Common myeloid progenitor, CD34-positive (primary cell): ENCODE data around the gene XPR1.

ENCODE experiments used
- CTCF ChIA-PET: fragments of 350-600 bp; sonication (Branson Sonifier 250); formaldehyde crosslinking; loops from one replicate; lab custom pipeline; 2021; ENCODE audit warnings: antibody characterized with exemption; lab: Charles Lee
- POLR2A ChIA-PET: fragments of 350-600 bp; sonication (Branson Sonifier 250); formaldehyde crosslinking; loops from one replicate; lab custom pipeline; 2021; ENCODE audit warnings: antibody characterized with exemption; lab: Charles Lee
- DNase-seq, 3 donors: peaks; one replicate each; pipeline versions ENCODE4 v3.0.0 to v3.0.0-alpha.2; 2013
- H3K27ac ChIP-seq, 2 experiments: 1 replicate in 1 of 2; 2 replicates in 1 of 2; pipeline ENCODE4 v1.7.0; 2013; ENCODE audit warnings: inconsistent platforms in 2 of 2, low read length in 2 of 2, mild to moderate bottlenecking in 2 of 2, low read depth in 1 of 2, moderate library complexity in 1 of 2; ENCODE audit not compliant: severe bottlenecking in 2 of 2, insufficient read depth in 1 of 2, poor library complexity in 1 of 2
- H3K27me3 ChIP-seq, 5 experiments: replicated peaks in 2 of 5; 1 replicate in 3 of 5; 2 replicates in 2 of 5; pipeline versions ENCODE4 v1.6.1 to v1.7.0; 2013; ENCODE audit warnings: low read length in 4 of 5, mild to moderate bottlenecking in 2 of 5, moderate library complexity in 2 of 5, inconsistent platforms in 1 of 5; ENCODE audit not compliant: insufficient read depth in 5 of 5, control insufficient read depth in 4 of 5
- H3K36me3 ChIP-seq, 4 experiments: 1 replicate in 2 of 4; 2 replicates in 2 of 4; pipeline versions ENCODE4 v1.6.1 to v1.7.0; 2013; ENCODE audit warnings: low read length in 3 of 4, control low read depth in 1 of 4, mild to moderate bottlenecking in 1 of 4; ENCODE audit not compliant: control insufficient read depth in 4 of 4, insufficient read depth in 4 of 4
- H3K4me1 ChIP-seq, 4 experiments: 1 replicate in 3 of 4; 2 replicates in 1 of 4; pipeline versions ENCODE4 v1.6.1 to v1.7.1; 2013; ENCODE audit warnings: low read length in 3 of 4, mild to moderate bottlenecking in 3 of 4, control low read depth in 1 of 4, inconsistent platforms in 1 of 4, moderate library complexity in 1 of 4; ENCODE audit not compliant: control insufficient read depth in 4 of 4, insufficient read depth in 4 of 4; ENCODE audit errors: control extremely low read depth in 1 of 4
- H3K4me3 ChIP-seq, 7 experiments: 1 replicate in 4 of 7; 2 replicates in 3 of 7; pipeline versions ENCODE4 v1.5.1 to v1.7.0; 2013; ENCODE audit warnings: mild to moderate bottlenecking in 7 of 7, low read length in 6 of 7, moderate library complexity in 6 of 7, inconsistent platforms in 2 of 7, low read depth in 2 of 7, control low read depth in 1 of 7; ENCODE audit not compliant: insufficient read depth in 4 of 7, control insufficient read depth in 1 of 7; ENCODE audit errors: extremely low read depth in 1 of 7
- H3K9me3 ChIP-seq, 5 experiments: 1 replicate in 4 of 5; 2 replicates in 1 of 5; pipeline versions ENCODE4 v1.6.1 to v1.7.1; 2013; ENCODE audit warnings: low read length in 4 of 5, mild to moderate bottlenecking in 2 of 5, inconsistent platforms in 1 of 5, low read depth in 1 of 5, moderate library complexity in 1 of 5; ENCODE audit not compliant: control insufficient read depth in 4 of 5, insufficient read depth in 2 of 5; ENCODE audit errors: control extremely low read depth in 1 of 5
- WGBS: methylation state at CpG from one replicate; pipeline ENCODE4 v1.1.5; 2013; ENCODE audit not compliant: insufficient coverage; 5-methylcytosine and 5-hydroxymethylcytosine counted together

The XPR1 gene

DNA sequence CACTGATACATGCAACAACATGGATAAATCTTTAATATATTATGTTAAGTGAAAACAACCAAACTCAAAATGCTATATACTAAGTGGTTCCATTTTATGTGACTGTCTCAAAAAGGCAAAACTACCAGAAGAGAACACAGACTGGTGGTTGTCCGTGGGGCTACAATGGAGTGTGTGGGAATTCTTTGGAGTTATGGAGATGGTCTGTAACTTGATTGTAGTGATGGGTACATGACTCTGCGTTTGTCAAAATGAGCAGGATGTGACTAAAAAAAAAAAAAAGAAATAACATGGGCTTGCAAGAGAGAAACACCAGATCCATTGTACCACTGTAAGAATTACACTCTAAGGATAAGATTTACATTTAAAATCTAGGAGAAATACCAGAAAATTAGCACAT is 228.7 kb downstream of the XPR1 start:
- CTCF ChIA-PET = interaction anchor here (0.6 to 5.1 kb wide), 4 partner anchors 205 to 358 kb away, joined by 3 to 73 read pairs (median 40); partner anchors contain the start of gene ACBD6

DNA sequence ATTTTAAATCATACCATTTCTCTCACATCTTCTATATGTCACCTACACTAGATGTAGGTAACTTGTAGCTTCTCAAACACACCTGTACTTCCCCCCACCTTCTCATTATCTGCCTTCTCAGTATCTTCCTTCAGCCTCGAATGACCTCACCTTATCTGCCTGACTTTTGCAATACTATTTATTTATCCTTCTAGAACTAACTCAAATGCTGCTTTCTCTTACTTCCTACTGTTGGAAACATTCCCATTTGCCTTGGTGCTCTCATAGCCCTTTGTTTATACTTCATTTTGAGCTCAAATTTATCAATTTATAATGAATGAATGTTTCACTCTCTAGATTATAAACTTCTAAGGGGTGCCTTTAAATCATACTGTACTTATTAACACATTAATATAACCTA is 230.5 kb downstream of the XPR1 start:
- DNase-seq = no peak
- Histone ChIP-seq H3K4me1 (peaks cover 0 to 10% (median 5%) of the 10 kb centered on the region in 4 experiments), H3K9me3 (no peaks in the 10 kb centered on the region), H3K4me3 (no peak overlapping the region), H3K36me3 (peaks cover 0 to 3% (median 0%) of the 10 kb centered on the region in 4 experiments), H3K27ac (no peak overlapping the region), H3K27me3 (no peaks in the 10 kb centered on the region)
- ChIA-PET CTCF (interaction anchor here (0.7 to 5.1 kb wide), 23 partner anchors 8 to 360 kb away, joined by 3 to 73 read pairs (median 4); partner anchors contain the start of gene ACBD6), POLR2A (no interaction called here)
- 80% methylated on average over 1 of the region's 1 CpG for WGBS

More for the DNA sequence above, 228.7 kb downstream of the XPR1 start:
- DNase-seq = no peak
- H3K27me3 ChIP-seq = no peaks in the 10 kb centered on the region
- no peaks in the 10 kb centered on the region for H3K9me3 ChIP-seq
- no CpG with 5 or more reads among the region's 2 CpGs for WGBS
- POLR2A ChIA-PET = no interaction called here
- H3K36me3 ChIP-seq = peaks cover 0 to 3% (median 0%) of the 10 kb centered on the region in 4 experiments
- H3K27ac ChIP-seq = no peak overlapping the region
- peaks cover 0 to 10% (median 5%) of the 10 kb centered on the region in 4 experiments for H3K4me1 ChIP-seq
- no peak overlapping the region for H3K4me3 ChIP-seq

DNA sequence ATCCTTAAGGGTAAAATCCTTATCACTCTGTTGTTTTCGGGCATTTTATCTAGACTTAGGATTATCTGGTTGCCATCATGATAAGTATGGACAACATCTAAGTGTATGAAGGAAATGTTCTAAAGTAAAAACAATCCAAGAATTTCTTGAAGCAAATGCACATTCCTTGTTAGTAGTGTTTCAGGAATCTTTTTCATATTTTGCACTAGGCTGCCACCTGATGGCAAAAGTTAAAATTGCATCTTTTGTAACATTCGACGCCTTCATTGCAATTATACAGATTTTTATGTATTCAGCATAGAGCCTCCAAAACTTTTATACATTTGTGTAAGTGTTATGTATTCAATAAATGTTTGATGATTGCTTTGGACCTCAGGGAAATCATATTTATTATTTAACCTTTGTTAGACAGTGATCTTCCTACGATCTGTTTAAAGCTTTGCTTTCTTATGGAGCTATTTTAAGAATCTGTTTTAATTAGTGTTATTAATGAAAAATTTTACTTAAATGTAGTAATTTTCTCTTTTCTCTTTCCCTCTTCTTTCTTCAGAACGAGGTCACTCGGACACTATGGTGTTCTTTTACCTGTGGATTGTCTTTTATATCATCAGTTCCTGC is 231.4 kb downstream of the XPR1 start:
- no CpG with 5 or more reads among the region's 6 CpGs for WGBS
- Histone ChIP-seq H3K4me3 (no peak overlapping the region), H3K27me3 (no peaks in the 10 kb centered on the region), H3K9me3 (no peaks in the 10 kb centered on the region), H3K27ac (no peak overlapping the region), H3K36me3 (peaks cover 0 to 3% (median 0%) of the 10 kb centered on the region in 4 experiments), H3K4me1 (peaks cover 0 to 5% (median 2%) of the 10 kb centered on the region in 4 experiments)
- CTCF ChIA-PET = interaction anchor here (0.6 to 5.1 kb wide), 21 partner anchors 9 to 575 kb away, joined by 3 to 73 read pairs (median 4); partner anchors contain the start of gene ACBD6
- DNase-seq = peak; percentile 44 to 56 (median 45)
- POLR2A ChIA-PET = no interaction called here

DNA sequence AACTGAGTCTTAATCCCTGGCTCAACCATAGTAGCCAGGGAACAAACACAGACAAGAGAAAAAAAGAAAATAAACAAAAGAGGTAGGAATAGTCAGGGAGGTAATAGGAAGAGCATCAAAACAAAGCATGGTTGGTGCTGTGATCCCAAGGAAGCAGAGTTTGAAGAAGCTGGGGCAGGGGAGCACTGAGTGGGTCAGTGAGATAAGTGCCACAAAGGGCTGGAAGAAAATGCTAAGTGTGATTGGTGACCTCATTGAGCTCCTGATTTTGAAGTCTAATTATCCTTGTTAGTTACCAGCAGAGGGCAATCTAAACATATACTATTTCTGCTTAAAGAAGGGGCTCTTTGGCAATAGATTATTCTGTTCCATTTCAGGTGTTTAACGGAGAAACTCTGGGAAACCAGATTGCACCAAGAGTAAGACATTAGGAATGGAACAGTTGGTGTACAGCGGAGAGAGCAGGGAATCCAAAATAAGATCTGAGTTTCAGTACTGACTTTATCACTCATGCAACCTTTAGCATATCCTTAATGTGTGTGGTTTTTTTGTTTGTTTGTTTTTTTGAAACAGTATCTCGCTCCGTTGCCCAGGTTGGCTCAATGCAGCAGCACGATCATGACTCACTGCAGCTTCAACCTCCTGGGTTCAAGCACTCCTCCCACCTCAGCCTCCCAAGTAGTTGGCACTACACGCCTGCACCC is 250.1 kb downstream of the XPR1 start:
- Histone ChIP-seq H3K27ac (no peak overlapping the region), H3K4me3 (no peak overlapping the region), H3K27me3 (no peaks in the 10 kb centered on the region), H3K4me1 (no peaks in the 10 kb centered on the region), H3K36me3 (peaks cover 0 to 10% (median 6%) of the 10 kb centered on the region in 4 experiments), H3K9me3 (no peaks in the 10 kb centered on the region)
- WGBS = 77% methylated on average over 6 of the region's 6 CpGs
- ChIA-PET POLR2A (interaction anchor here (0.5 kb wide), 1 partner anchor 346 kb away, joined by 5 read pairs; no protein-coding TSS in a partner anchor), CTCF (interaction anchor here (0.6 to 6.3 kb wide), 20 partner anchors 9 to 608 kb away, joined by 3 to 38 read pairs (median 5); partner anchors contain the start of gene ACBD6)
- DNase-seq = peak; percentile 43 to 64 (median 62)

DNA sequence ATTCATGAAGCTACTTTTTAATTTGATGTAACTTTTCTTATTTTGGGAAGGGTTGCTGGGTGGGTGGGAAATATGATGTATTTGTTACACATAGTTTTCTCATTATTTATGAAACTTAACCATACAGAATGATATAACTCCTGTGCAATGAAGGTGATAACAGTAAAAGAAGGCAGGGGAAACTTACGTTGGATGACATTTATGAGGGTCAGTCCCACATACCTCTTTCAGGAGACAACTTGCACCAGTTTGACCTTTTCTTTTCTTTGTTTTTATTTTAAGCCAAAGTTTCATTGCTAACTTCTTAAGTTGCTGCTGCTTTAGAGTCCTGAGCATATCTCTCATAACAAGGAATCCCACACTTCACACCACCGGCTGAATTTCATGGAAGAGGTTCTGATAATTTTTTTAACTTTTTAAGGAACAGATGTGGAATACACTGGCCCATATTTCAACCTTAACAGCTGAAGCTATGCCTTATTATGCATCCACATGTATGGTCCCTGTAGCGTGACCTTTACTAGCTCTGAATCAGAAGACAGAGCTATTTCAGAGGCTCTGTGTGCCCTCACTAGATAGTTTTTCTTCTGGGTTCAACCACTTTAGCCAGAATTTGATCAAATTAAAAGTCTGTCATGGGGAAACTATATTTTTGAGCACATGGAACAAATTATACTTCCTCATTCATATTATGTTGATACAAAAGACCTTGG is 252.9 kb downstream of the XPR1 start:
- H3K36me3 ChIP-seq = peaks cover 0 to 9% (median 5%) of the 10 kb centered on the region in 4 experiments
- H3K27me3 ChIP-seq = no peaks in the 10 kb centered on the region
- DNase-seq = no peak
- H3K4me3 ChIP-seq = no peak overlapping the region
- H3K27ac ChIP-seq = no peak overlapping the region
- WGBS = 100% methylated on average over 1 of the region's 3 CpGs
- ChIA-PET POLR2A (no interaction called here), CTCF (interaction anchor here (1.1 to 6.3 kb wide), 7 partner anchors 12 to 281 kb away, joined by 3 to 38 read pairs (median 3); no protein-coding TSS in a partner anchor)
- peaks cover 0 to 9% (median 0%) of the 10 kb centered on the region in 4 experiments for H3K4me1 ChIP-seq
- no peaks in the 10 kb centered on the region for H3K9me3 ChIP-seq

GRCh38 chr1:180886338-180886737 is 254.5 kb downstream of the XPR1 start:
- Histone ChIP-seq H3K4me3 (no peak overlapping the region), H3K36me3 (peaks cover 0 to 5% (median 4%) of the 10 kb centered on the region in 4 experiments), H3K27ac (no peak overlapping the region), H3K4me1 (peaks cover 0 to 9% (median 0%) of the 10 kb centered on the region in 4 experiments), H3K27me3 (no peaks in the 10 kb centered on the region), H3K9me3 (no peaks in the 10 kb centered on the region)
- WGBS = no CpG with 5 or more reads among the region's 2 CpGs
- CTCF ChIA-PET = interaction anchor here (0.9 to 6.3 kb wide), 4 partner anchors 12 to 279 kb away, joined by 3 to 38 read pairs (median 8); no protein-coding TSS in a partner anchor
- POLR2A ChIA-PET = no interaction called here
- DNase-seq = no peak
